Type B pancreatic cell (in vitro differentiated cells): ENCODE data around the gene PHETA1. TPM values are rescaled to one million over a fixed set of nuclear protein-coding genes. Genes with fewer than 3 reads are reported as not detected.
"Not testable (repeated sequence)": the region's sequence is repeated elsewhere in the genome, so short reads cannot be mapped to it uniquely, and the experiment has no call there.

Experiments
- DNase-seq: peaks from one replicate; pipeline ENCODE4 v3.0.0; 2021; ENCODE audit warnings: mixed read lengths; ENCODE audit not compliant: unreplicated experiment; ENCODE audit errors: extremely low spot score
- H3K27ac Mint-ChIP-seq: 2 replicates; pipeline ENCODE4 v1.8.0; 2021; ENCODE audit warnings: mild to moderate bottlenecking, mixed read lengths
- H3K27me3 Mint-ChIP-seq: 2 replicates; pipeline ENCODE4 v1.8.0; 2021; ENCODE audit warnings: mixed read lengths
- H3K36me3 Mint-ChIP-seq: 2 replicates; pipeline ENCODE4 v1.8.0; 2021; ENCODE audit warnings: mixed read lengths
- H3K4me1 Mint-ChIP-seq: one replicate; pipeline ENCODE4 v1.8.0; 2021; ENCODE audit warnings: mixed read lengths; ENCODE audit not compliant: unreplicated experiment
- H3K4me3 Mint-ChIP-seq: 2 replicates; pipeline ENCODE4 v1.8.0; 2021; ENCODE audit warnings: mild to moderate bottlenecking, mixed read lengths
- H3K9me3 Mint-ChIP-seq: 2 replicates; pipeline ENCODE4 v1.8.0; 2021; ENCODE audit warnings: mixed read lengths
- total RNA-seq: library from RNA; stranded (reverse); gene quantifications from 2 replicates; pipeline ENCODE4 v1.2.1, GENCODE V29; 2021; ENCODE audit warnings: low replicate concordance
- TF ChIP-seq, protein P1 (sequence below): fragments of 200-600 bp; sonication (generic); conservative IDR thresholded peaks from 2 replicates; pipeline ENCODE4 v1.5.0; 2021; ENCODE audit warnings: antibody characterized with exemption, mild to moderate bottlenecking

The PHETA1 gene
- total RNA-seq, 1 donor from 2014 or later: 25.5 TPM

DNA sequence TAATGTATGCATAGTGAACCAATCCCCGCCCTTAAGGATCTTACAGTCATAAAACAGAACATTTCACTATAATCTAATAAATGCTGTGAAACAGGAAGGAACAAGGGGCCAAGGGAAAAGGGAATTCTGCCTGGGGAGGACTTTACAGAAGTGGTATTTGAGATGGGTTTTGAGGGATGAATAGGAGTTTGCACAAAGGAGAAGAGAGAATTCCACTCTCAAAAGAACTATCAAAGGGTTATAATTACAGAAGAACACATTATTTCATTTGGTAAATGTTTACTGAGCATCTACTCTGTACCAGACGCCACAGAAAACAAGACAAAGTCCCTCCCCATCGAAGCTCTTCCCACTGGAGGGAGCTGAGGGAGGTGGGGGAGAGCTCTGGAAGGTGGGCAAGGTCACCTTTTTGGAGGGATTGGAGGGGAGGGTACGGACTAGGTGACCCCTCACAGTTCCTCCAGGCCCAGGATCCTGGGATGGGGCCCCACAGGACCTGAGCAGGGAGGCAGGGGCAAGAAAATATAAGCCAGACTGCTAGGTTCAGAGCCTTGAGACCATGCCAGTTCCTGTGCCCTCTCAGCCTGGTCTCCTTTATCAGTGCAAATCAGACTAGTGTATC lies 24.5 kb downstream of the PHETA1 start:
- H3K4me3 Mint-ChIP-seq: no peak overlapping the region
- DNase-seq: no peak
- H3K9me3 Mint-ChIP-seq: peaks cover 4% of the 10 kb centered on the region
- H3K4me1 Mint-ChIP-seq: no peaks in the 10 kb centered on the region
- H3K27ac Mint-ChIP-seq: no peak overlapping the region
- H3K36me3 Mint-ChIP-seq: peaks cover 5% of the 10 kb centered on the region
- TF ChIP-seq, protein P1, sequence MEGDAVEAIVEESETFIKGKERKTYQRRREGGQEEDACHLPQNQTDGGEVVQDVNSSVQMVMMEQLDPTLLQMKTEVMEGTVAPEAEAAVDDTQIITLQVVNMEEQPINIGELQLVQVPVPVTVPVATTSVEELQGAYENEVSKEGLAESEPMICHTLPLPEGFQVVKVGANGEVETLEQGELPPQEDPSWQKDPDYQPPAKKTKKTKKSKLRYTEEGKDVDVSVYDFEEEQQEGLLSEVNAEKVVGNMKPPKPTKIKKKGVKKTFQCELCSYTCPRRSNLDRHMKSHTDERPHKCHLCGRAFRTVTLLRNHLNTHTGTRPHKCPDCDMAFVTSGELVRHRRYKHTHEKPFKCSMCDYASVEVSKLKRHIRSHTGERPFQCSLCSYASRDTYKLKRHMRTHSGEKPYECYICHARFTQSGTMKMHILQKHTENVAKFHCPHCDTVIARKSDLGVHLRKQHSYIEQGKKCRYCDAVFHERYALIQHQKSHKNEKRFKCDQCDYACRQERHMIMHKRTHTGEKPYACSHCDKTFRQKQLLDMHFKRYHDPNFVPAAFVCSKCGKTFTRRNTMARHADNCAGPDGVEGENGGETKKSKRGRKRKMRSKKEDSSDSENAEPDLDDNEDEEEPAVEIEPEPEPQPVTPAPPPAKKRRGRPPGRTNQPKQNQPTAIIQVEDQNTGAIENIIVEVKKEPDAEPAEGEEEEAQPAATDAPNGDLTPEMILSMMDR: no peak
- H3K27me3 Mint-ChIP-seq: no peaks in the 10 kb centered on the region

- no peaks in the 10 kb centered on the region for H3K4me1 Mint-ChIP-seq
- H3K9me3 Mint-ChIP-seq: no peaks in the 10 kb centered on the region
- DNase-seq: no peak
- no peak overlapping the region for H3K27ac Mint-ChIP-seq
- no peak overlapping the region for H3K4me3 Mint-ChIP-seq
- TF ChIP-seq, protein P1: no peak
- H3K36me3 Mint-ChIP-seq: peaks cover 5% of the 10 kb centered on the region
- H3K27me3 Mint-ChIP-seq: no peaks in the 10 kb centered on the region
Measured at GRCh38 chr12:111343181-111343580, 25.7 kb downstream of the PHETA1 start.

DNA sequence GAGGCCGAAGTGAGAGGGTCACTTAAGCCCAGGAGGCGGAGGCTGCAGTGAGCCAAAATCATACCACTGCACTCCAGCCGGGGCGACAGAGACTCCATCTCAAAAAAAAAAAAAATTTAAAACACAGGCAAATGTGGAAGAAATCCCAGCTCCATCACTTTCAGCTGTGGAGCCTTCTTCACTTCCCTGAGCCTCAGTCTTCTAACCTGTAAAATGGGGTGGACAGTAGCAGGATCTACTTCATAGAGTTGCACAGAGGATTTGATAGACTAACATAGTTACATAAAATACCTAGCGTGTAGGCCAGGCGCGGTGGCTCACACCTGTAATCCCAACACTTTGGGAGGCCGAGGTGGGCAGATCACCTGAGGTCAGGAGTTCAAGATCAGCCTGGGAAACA lies 26.5 kb downstream of the PHETA1 start:
- TF ChIP-seq, protein P1: no peak
- H3K27ac Mint-ChIP-seq: no peak overlapping the region
- H3K36me3 Mint-ChIP-seq: peaks cover 5% of the 10 kb centered on the region
- H3K27me3 Mint-ChIP-seq: no peaks in the 10 kb centered on the region
- no peaks in the 10 kb centered on the region for H3K9me3 Mint-ChIP-seq
- no peaks in the 10 kb centered on the region for H3K4me1 Mint-ChIP-seq
- DNase-seq: no peak
- no peak overlapping the region for H3K4me3 Mint-ChIP-seq

DNA sequence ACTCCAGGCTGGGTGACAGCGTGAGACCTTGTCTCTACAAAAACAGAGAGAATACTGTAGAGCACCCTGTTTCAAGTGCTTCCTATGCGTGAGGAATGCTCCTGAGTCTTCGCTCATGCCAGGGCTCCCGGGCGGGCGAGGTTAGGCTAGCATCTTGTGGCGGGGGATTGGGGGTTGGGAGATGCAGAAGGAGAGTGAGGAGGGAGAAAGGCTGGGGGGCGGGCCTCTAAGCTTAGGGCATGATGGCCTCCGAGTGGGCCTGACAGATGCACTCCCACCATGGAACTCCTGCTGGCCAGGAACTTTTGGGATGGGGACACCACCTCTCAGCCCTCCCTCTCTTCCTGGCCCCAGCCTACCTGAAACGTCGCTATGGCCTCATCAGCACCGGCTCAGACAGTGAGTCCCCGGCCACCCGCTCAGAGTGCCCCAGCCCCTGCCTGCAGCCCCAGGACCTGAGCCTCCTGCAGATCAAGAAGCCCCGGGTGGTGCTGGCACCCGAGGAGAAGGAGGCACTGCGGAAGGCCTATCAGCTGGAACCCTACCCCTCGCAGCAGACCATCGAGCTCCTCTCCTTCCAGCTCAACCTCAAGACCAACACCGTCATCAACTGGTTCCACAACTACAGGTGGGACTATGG lies 27.3 kb downstream of the PHETA1 start:
- Mint-ChIP-seq H3K4me1 (no peaks in the 10 kb centered on the region), H3K27ac (no peak overlapping the region), H3K9me3 (no peaks in the 10 kb centered on the region), H3K36me3 (peaks cover 5% of the 10 kb centered on the region), H3K4me3 (no peak overlapping the region), H3K27me3 (no peaks in the 10 kb centered on the region)
- TF ChIP-seq, protein P1: no peak
- no peak for DNase-seq

DNA sequence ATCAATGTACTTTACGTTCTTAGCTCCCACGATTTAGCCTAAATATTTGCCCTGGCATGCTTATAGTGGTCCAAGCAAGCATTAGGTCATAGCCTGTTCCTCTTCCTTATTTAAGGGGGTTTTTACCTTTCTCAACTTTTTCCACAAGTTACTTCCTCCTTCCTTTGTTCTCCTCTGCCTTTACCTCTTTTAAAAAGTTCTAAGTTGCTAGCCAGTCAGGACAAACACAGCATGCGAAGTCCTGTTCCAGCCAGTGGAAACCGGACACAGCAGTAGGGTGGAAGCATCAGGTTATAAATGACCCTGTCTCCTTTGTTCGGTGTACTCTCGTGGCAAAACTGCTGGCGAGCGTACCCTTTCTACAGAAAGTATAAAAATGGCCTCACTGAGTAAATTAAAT lies 28.2 kb downstream of the PHETA1 start:
- DNase-seq, H3K9me3 Mint-ChIP-seq, H3K27me3 Mint-ChIP-seq, H3K4me3 Mint-ChIP-seq, H3K27ac Mint-ChIP-seq, H3K36me3 Mint-ChIP-seq, H3K4me1 Mint-ChIP-seq: not testable (repeated sequence)

GRCh38 chr12:111340231-111340630 lies 28.7 kb downstream of the PHETA1 start:
- Mint-ChIP-seq H3K27ac (no peak overlapping the region), H3K4me1 (no peaks in the 10 kb centered on the region), H3K36me3 (peaks cover 5% of the 10 kb centered on the region), H3K4me3 (no peak overlapping the region), H3K27me3 (no peaks in the 10 kb centered on the region), H3K9me3 (no peaks in the 10 kb centered on the region)
- TF ChIP-seq, protein P1: no peak
- no peak for DNase-seq
